HFFc6 (cell line): ENCODE measurements around the gene PRRX1. TPM values are rescaled to one million over a fixed set of nuclear protein-coding genes. Genes with fewer than 3 reads are reported as not detected.
A peak's percentile ranks its signal among the peaks of the same experiment; 100 is the strongest.

Experiments
- DNase-seq: peaks from one replicate; pipeline ENCODE4 v3.0.0-alpha.2; 2018
- H3K27ac Mint-ChIP-seq: 2 replicates; pipeline ENCODE4 v1.8.0; 2020; ENCODE audit warnings: mild to moderate bottlenecking, mixed read lengths
- H3K27me3 Mint-ChIP-seq: 2 replicates; pipeline ENCODE4 v1.8.0; 2021; ENCODE audit warnings: mild to moderate bottlenecking, moderate library complexity, mixed read lengths; ENCODE audit not compliant: insufficient read depth
- H3K36me3 Mint-ChIP-seq: 2 replicates; pipeline ENCODE4 v1.8.0; 2021; ENCODE audit warnings: low read depth, mixed read lengths
- H3K4me1 Mint-ChIP-seq: 2 replicates; pipeline ENCODE4 v1.8.0; 2020; ENCODE audit warnings: low read depth, mixed read lengths
- H3K4me3 Mint-ChIP-seq: 2 replicates; pipeline ENCODE4 v1.8.0; 2020; ENCODE audit warnings: mild to moderate bottlenecking, moderate library complexity, mixed read lengths
- H3K9me3 Mint-ChIP-seq: 2 replicates; pipeline ENCODE4 v1.8.0; 2020; ENCODE audit warnings: mild to moderate bottlenecking, mixed read lengths
- CTCF ChIP-seq: fragments of 200-600 bp; sonication (generic); IDR thresholded peaks from 2 replicates; pipeline ENCODE4 v1.5.0; 2021; ENCODE audit warnings: antibody characterized with exemption, mild to moderate bottlenecking
- total RNA-seq, 6 experiments: library from RNA; stranded (reverse); fragmentation: NEBNext Ultra II Directional; extraction: Animal tissue kit (Norgen Biotek cat#: 25700); gene quantifications; 2 replicates in 1 of 6; 3 replicates in 5 of 6; pipeline ENCODE4 v1.2.3, GENCODE V29; 2021

PRRX1 gene
- total RNA-seq, 6 experiments from 2014 or later: 151 to 310 (median 270) TPM

GRCh38 chr1:170682809-170683208 lies 18.9 kb downstream of the PRRX1 start:
- no peak for DNase-seq
- Mint-ChIP-seq H3K36me3 (peaks cover 71% of the 10 kb centered on the region), H3K4me1 (peaks cover 95% of the 10 kb centered on the region), H3K9me3 (no peaks in the 10 kb centered on the region), H3K27me3 (0 out of 2 replicates have a peak, but pooled peaks cover 2% of the 10 kb centered on the region), H3K27ac (peak overlapping the region; percentile 80), H3K4me3 (no peak overlapping the region)
- no peak for TF ChIP-seq CTCF

GRCh38 chr1:170685166-170685565 lies 21.2 kb downstream of the PRRX1 start:
- Mint-ChIP-seq H3K9me3 (no peaks in the 10 kb centered on the region), H3K36me3 (peaks cover 66% of the 10 kb centered on the region), H3K27me3 (0 out of 2 replicates have a peak, but pooled peaks cover 2% of the 10 kb centered on the region), H3K4me1 (peaks cover 94% of the 10 kb centered on the region), H3K4me3 (peak overlapping the region; percentile 76), H3K27ac (peak overlapping the region; percentile 85)
- peak; percentile 75 for DNase-seq
- TF ChIP-seq CTCF: no peak

- Mint-ChIP-seq H3K4me1 (peaks cover 94% of the 10 kb centered on the region), H3K9me3 (no peaks in the 10 kb centered on the region), H3K36me3 (peaks cover 58% of the 10 kb centered on the region), H3K27me3 (0 out of 2 replicates have a peak, but pooled peaks cover 2% of the 10 kb centered on the region), H3K27ac (peak overlapping the region; percentile 73), H3K4me3 (peak overlapping the region; percentile 59)
- DNase-seq: no peak
- no peak for TF ChIP-seq CTCF
Observed at GRCh38 chr1:170686291-170686690, 22.4 kb downstream of the PRRX1 start.

- no peaks in the 10 kb centered on the region for H3K9me3 Mint-ChIP-seq
- H3K27ac Mint-ChIP-seq: peak overlapping the region; percentile 73
- peak overlapping the region; percentile 59 for H3K4me3 Mint-ChIP-seq
- H3K27me3 Mint-ChIP-seq: 0 out of 2 replicates have a peak, but pooled peaks cover 2% of the 10 kb centered on the region
- TF ChIP-seq CTCF: no peak
- no peak for DNase-seq
- H3K36me3 Mint-ChIP-seq: peaks cover 59% of the 10 kb centered on the region
- H3K4me1 Mint-ChIP-seq: peaks cover 94% of the 10 kb centered on the region
Observed at GRCh38 chr1:170687621-170688020, 23.7 kb downstream of the PRRX1 start.

GRCh38 chr1:170691258-170691657 lies 27.3 kb downstream of the PRRX1 start:
- no peak for TF ChIP-seq CTCF
- Mint-ChIP-seq H3K27me3 (no peaks in the 10 kb centered on the region; the same call in 1 of the 2 replicates), H3K4me3 (peak overlapping the region; percentile 29; the same call in 1 of the 2 replicates), H3K9me3 (no peaks in the 10 kb centered on the region), H3K36me3 (peaks cover 45% of the 10 kb centered on the region), H3K4me1 (peaks cover 94% of the 10 kb centered on the region), H3K27ac (peak overlapping the region; percentile 65)
- no peak for DNase-seq
